ENCODE data around the gene TRAF6.

TRAF6 gene

DNA sequence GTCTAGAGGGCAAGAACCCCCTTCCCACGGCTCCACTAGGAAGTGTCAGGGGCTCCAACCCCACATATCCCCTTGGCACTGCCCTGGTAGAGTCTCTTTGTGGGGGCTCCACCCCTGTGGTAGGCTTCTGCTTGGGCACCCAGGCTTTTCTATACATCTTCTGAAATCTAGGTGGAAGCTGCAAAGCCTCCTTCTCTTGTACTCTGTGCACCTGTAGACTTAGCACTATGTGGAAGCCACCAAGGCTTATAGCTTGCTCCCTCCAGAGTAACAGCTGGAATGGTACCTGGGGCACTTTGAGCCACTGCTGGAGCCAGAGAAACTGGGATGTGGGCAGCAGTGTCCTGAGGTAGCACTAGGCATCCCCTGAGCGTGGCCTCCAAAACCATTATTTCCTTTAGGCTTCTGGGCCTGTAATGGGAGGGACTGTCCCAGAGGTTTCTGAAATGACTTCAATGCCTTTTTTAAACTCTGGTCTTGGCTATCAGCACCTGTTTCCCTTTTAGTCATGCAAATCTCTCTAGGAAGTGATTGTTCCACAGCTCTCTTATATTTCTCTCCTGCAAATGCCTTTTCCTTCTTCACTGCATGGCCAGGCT is 68.4 kb downstream of the TRAF6 start:
- TF ChIP-seq, protein P1, sequence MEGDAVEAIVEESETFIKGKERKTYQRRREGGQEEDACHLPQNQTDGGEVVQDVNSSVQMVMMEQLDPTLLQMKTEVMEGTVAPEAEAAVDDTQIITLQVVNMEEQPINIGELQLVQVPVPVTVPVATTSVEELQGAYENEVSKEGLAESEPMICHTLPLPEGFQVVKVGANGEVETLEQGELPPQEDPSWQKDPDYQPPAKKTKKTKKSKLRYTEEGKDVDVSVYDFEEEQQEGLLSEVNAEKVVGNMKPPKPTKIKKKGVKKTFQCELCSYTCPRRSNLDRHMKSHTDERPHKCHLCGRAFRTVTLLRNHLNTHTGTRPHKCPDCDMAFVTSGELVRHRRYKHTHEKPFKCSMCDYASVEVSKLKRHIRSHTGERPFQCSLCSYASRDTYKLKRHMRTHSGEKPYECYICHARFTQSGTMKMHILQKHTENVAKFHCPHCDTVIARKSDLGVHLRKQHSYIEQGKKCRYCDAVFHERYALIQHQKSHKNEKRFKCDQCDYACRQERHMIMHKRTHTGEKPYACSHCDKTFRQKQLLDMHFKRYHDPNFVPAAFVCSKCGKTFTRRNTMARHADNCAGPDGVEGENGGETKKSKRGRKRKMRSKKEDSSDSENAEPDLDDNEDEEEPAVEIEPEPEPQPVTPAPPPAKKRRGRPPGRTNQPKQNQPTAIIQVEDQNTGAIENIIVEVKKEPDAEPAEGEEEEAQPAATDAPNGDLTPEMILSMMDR (IDR thresholded peaks at IDR 0.05; ENCODE audit: extremely low read depth, missing control alignments) = no peak
- DNase-seq (ENCODE audit: low spot score) = peak; percentile 67

DNA sequence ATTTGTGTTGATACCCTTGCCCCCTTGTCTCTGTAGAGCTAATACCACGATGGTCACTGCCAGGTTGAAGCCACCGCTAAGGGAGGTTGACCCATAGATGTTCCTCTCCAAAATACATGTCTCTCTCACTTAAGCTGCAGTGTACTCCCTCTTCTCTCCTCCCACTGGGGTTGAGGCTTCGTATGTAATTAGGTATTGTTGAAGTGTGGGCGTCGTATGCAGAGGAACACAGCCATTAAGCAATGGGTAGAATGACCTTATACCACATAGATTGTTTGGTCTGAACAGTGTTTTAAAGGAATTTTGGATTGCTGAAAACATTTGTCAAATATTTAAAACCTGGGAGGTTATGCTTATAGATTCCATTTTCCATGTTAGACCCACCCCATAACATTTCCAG is 71.9 kb downstream of the TRAF6 start:
- TF ChIP-seq, protein P1 (IDR thresholded peaks at IDR 0.05; ENCODE audit: extremely low read depth, missing control alignments) = no peak
- no peak for DNase-seq (ENCODE audit: low spot score)

DNA sequence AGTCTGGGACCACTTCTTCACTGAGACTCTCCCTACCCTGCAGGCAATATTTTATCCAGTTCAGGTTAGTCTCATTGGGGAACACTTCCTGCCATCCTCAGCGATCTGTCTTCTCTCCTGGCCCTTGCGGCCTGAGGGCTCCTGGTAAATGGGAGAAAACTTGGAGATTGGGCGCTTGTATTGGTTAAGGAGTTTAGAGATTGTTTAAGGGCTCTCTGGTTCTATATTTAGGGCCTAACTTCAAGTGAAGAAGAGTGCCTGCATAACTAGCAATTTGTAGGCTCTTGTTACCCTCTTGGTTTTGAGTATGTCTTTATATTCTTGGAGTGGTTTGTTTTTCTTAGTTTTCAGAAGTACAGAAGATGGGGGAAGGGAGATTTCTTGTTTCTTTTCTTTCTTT is 72.7 kb downstream of the TRAF6 start:
- no peak for DNase-seq (ENCODE audit: low spot score)
- TF ChIP-seq, protein P1 (IDR thresholded peaks at IDR 0.05; ENCODE audit: extremely low read depth, missing control alignments) = no peak

Data from GM20000 (cell line).